ENCODE data around the gene SV2B. TPM values are rescaled to one million over a fixed set of nuclear protein-coding genes. Genes with fewer than 3 reads are reported as not detected.

Gene SV2B
- total and polyA plus RNA-seq, 2 donors (not counting 3 experiments of a cell fraction or from before 2014, with no cell fraction given), result not detected

GRCh38 chr15:91104111-91104510, 4.1 kb downstream of the SV2B start:
- FAIRE-seq, result no peak
- no peak for DNase-seq (ENCODE audit: low read depth, low spot score)
- no TSS peak for BruUV-seq (replicated peaks)
- H3K4me2 ChIP-seq (ENCODE audit: insufficient read depth, low read length), result no peak overlapping the region
- no peaks in the 10 kb centered on the region for H3K9me3 ChIP-seq (replicated peaks; ENCODE audit: control insufficient read depth, insufficient read depth, low read length)
- TF ChIP-seq POLR2AphosphoS5 (IDR thresholded peaks at IDR 0.05; ENCODE audit: insufficient read depth, low read depth, low read length) (no peak), FOS (IDR thresholded peaks at IDR 0.05; ENCODE audit: borderline replicate concordance, insufficient read depth, low read length) (no peak), JUN (IDR thresholded peaks at IDR 0.05; ENCODE audit: borderline replicate concordance, insufficient read depth, insufficient read length, low read depth) (no peak), EZH2 (IDR thresholded peaks at IDR 0.05; ENCODE audit: borderline replicate concordance, low read depth, low read length, severe bottlenecking) (no peak)
- H3K9ac ChIP-seq (replicated peaks; ENCODE audit: extremely low read depth, insufficient read depth, low read length), result no peak overlapping the region
- peaks cover 20 to 32% of the 10 kb centered on the region in 2 experiments for H3K27me3 ChIP-seq (ENCODE audit: control insufficient read depth in 2 of 2, insufficient read depth in 2 of 2, low read length in 2 of 2)
- ChIA-PET POLR2A (no interaction called here), CTCF (no interaction called here)
- no peak overlapping the region for H3K27ac ChIP-seq (ENCODE audit: insufficient read depth, low read depth, low read length)
- H3K4me3 ChIP-seq (replicated peaks in 1 of 3; ENCODE audit: insufficient read depth in 1 of 3, low read depth in 1 of 3, low read length in 3 of 3), result no peak overlapping the region
- no peaks in the 10 kb centered on the region for H3K4me1 ChIP-seq (ENCODE audit: control insufficient read depth, extremely low read depth, insufficient read depth, low read length)
- no peaks in the 10 kb centered on the region for H4K20me1 ChIP-seq (replicated peaks; ENCODE audit: control insufficient read depth, extremely low read depth, insufficient read depth, low read length)
- no peak overlapping the region for H2AFZ ChIP-seq (ENCODE audit: low read depth, low read length)
- intact Hi-C loops (cut with micrococcal nuclease), result no loop called here
- no peaks in the 10 kb centered on the region for H3K9me1 ChIP-seq (replicated peaks; ENCODE audit: control insufficient read depth, extremely low read depth, insufficient read depth, low read length)
- dilution Hi-C loops (cut with MboI; ENCODE audit: extremely low pct_ligation_motif_present, low sequenced_read_pairs), result no loop called here
- H3K36me3 ChIP-seq (ENCODE audit: control insufficient read depth in 2 of 2, extremely low read depth in 1 of 2, insufficient read depth in 2 of 2, low read length in 2 of 2), result no peaks in the 10 kb centered on the region
- no peaks in the 10 kb centered on the region for H3K79me2 ChIP-seq (ENCODE audit: control insufficient read depth, insufficient read depth, low read length)

- Histone ChIP-seq H3K9me1 (replicated peaks; ENCODE audit: control insufficient read depth, extremely low read depth, insufficient read depth, low read length) (no peaks in the 10 kb centered on the region), H3K4me1 (ENCODE audit: control insufficient read depth, extremely low read depth, insufficient read depth, low read length) (no peaks in the 10 kb centered on the region), H3K27ac (ENCODE audit: insufficient read depth, low read depth, low read length) (no peak overlapping the region), H3K27me3 (ENCODE audit: control insufficient read depth in 2 of 2, insufficient read depth in 2 of 2, low read length in 2 of 2) (no peaks in the 10 kb centered on the region), H3K4me2 (ENCODE audit: insufficient read depth, low read length) (no peak overlapping the region), H3K9me3 (replicated peaks; ENCODE audit: control insufficient read depth, insufficient read depth, low read length) (no peaks in the 10 kb centered on the region), H2AFZ (ENCODE audit: low read depth, low read length) (no peak overlapping the region), H3K4me3 (replicated peaks in 1 of 3; ENCODE audit: insufficient read depth in 1 of 3, low read depth in 1 of 3, low read length in 3 of 3) (no peak overlapping the region), H3K79me2 (ENCODE audit: control insufficient read depth, insufficient read depth, low read length) (no peaks in the 10 kb centered on the region), H4K20me1 (replicated peaks; ENCODE audit: control insufficient read depth, extremely low read depth, insufficient read depth, low read length) (no peaks in the 10 kb centered on the region), H3K36me3 (ENCODE audit: control insufficient read depth in 2 of 2, extremely low read depth in 1 of 2, insufficient read depth in 2 of 2, low read length in 2 of 2) (no peaks in the 10 kb centered on the region), H3K9ac (replicated peaks; ENCODE audit: extremely low read depth, insufficient read depth, low read length) (no peak overlapping the region)
- ChIA-PET POLR2A (no interaction called here), CTCF (interaction anchor here (0.9 kb wide), 1 partner anchor 163 kb away, joined by 3 read pairs; no protein-coding TSS in a partner anchor)
- FAIRE-seq, result no peak
- TF ChIP-seq EZH2 (IDR thresholded peaks at IDR 0.05; ENCODE audit: borderline replicate concordance, low read depth, low read length, severe bottlenecking) (no peak), POLR2A (IDR thresholded peaks at IDR 0.05; ENCODE audit: low read depth, low read length) (no peak), GATA2 (IDR thresholded peaks at IDR 0.05; ENCODE audit: insufficient read depth, insufficient read length, low read depth, low read length) (no peak), MYC (IDR thresholded peaks at IDR 0.05; ENCODE audit: low read depth, low read length) (no peak), MAX (IDR thresholded peaks at IDR 0.05; ENCODE audit: insufficient read depth, insufficient read length) (no peak), POLR2AphosphoS5 (IDR thresholded peaks at IDR 0.05; ENCODE audit: insufficient read depth, low read depth, low read length) (no peak), FOS (IDR thresholded peaks at IDR 0.05; ENCODE audit: borderline replicate concordance, insufficient read depth, low read length) (no peak), CTCF (IDR thresholded peaks at IDR 0.05; ENCODE audit: extremely low read depth in 1 of 2, insufficient read depth in 1 of 2, low read depth in 1 of 2, low read length in 2 of 2) (no peak)
- dilution Hi-C loops (cut with MboI; ENCODE audit: extremely low pct_ligation_motif_present, low sequenced_read_pairs), result no loop called here
- intact Hi-C loops (cut with micrococcal nuclease), result no loop called here
- no peak for DNase-seq (ENCODE audit: low read depth, low spot score)
- no TSS peak for BruUV-seq (replicated peaks)
These were observed 8.4 kb downstream of the SV2B start for GRCh38 chr15:91108421-91108820.
